NCI-H446 (cell line): ENCODE results near the gene IL23R.
A peak's percentile ranks its signal among the peaks of the same experiment; 100 is the strongest.

Source experiments
- DNase-seq, 2 experiments: peaks; one replicate each; lab custom pipeline; 2025; lab: John Stamatoyannopoulos, UW

The IL23R gene

GRCh38 chr1:67149179-67149770 is 17.0 kb upstream of the IL23R start:
- peak in 1 of 2 experiments; percentile 74 for DNase-seq

GRCh38 chr1:67150931-67151330 is 15.3 kb upstream of the IL23R start:
- DNase-seq: no peak

DNA sequence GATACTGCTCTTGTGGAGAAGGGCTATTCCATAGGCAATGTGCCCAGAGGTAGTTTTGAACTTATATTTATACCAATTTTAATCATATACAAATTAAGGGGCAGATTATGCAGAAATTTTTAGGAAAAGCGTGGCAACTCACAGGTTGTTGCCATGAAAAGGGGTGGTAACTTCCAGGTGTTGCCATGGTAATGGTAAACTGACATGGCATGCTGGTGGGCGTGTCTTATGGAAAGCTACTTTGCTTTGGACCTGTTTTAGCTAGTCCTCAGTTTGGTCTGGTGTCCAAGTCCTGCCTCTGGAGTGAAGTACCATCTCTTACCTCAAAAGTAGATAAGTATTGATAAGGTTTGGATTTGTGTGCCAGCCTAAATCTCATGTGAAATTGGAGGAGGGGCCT is 7.9 kb upstream of the IL23R start:
- DNase-seq: no peak

DNA sequence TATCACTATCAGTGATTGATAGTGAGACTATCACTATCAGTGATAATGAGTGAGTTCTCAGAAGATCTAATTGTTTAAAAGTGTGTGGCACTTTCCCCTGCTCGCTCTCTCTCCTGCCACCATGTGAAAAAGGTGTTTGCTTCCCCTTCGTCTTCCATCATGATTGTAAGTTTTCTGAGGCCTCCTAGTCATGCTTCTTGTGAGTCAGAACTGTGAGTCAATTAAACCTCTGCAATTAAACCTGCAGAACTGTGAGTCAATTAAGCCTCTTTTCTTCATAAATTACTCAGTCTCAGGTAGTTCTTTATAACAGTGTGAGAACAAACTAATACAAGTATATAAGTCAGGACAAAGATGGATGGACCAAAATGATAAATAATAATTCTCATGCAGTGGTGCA is 7.0 kb upstream of the IL23R start:
- no peak for DNase-seq

GRCh38 chr1:67162954-67163353 is 3.3 kb upstream of the IL23R start:
- DNase-seq: no peak

DNA sequence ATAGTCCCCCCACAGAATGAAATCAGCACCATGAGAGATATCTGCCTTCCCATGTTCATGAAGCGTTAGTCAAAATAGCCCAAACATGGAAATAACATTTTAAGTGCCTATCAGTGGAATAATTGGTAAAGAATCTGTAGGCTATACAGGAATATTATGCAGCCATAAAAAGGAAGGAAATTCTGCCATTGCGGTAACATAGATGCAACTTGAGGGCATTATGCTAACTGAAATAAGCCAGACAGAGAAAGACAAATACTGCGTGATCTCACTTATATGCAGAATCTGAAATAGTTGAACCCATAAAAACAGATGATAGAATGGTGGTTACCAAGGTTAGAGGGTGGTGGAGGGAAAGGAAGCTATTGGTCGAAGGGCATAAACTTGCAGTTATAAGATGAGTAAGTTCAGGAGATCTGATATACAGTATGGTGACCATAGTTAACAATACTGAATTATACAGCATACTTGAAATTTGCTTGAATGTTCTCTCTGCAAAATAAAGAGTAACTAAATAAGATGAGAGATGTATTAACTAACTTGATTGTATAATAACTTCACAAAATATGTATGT is 699 bp upstream of the IL23R start:
- DNase-seq: no peak

DNA sequence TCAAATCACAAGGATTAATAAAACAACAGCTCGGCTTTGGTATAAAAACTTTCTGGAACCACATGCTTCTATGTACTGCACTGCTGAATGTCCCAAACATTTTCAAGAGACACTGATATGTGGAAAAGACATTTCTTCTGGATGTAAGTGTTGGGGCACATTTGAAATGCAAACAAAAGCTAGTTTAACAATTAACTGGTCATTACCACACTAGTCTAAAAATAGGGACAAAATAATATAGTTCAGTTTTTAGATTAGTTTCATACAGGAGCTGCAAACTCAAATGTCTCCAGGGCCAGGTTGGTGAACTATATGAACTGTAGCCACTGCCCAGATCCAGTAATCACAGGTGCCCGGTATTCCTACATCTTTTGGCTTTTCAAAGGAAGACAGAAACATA is 3.2 kb downstream of the IL23R start:
- DNase-seq: no peak

GRCh38 chr1:67169932-67170331 is 3.7 kb downstream of the IL23R start:
- no peak for DNase-seq

DNA sequence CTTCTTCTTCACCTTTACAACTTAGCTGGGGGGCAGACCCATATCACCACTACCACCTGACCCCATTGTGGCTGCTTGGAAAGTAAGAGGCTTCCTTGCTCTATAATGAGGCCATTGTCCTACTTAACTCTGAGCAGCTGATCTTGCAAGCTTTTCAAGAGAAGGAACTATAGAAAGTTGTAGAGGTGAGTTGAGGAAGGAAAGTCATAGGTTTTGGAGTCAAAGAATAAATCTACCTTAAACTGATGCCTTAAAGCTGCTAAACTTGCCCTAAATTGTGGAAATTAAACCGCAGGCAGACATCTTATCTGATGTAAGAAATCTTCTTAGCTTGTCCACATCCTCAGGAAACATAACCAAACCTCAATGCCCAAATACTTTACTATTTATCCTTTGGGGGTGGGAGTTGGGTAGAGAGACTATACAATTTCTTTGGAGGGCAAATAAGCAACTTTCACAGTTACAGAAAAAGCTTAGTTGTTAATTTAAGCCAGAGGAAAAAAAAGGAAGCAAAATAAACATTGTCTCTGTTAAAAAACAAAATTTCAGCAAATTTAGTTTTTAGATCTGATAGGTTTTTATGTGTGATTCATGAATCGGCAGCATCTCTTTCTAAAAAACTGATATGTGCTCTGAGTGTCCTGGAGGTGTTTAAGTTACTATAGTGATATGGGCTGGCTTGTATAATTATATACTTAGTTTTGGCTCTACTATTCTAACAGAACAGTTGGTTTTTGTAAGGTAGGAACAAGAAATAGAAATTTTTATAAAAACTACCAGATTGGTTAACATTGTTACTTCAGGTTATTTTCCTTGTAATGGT is 4.7 kb downstream of the IL23R start:
- no peak for DNase-seq

- DNase-seq: no peak
Observed at GRCh38 chr1:67171574-67171955, 5.3 kb downstream of the IL23R start.

GRCh38 chr1:67171978-67172377 is 5.7 kb downstream of the IL23R start:
- no peak for DNase-seq

DNA sequence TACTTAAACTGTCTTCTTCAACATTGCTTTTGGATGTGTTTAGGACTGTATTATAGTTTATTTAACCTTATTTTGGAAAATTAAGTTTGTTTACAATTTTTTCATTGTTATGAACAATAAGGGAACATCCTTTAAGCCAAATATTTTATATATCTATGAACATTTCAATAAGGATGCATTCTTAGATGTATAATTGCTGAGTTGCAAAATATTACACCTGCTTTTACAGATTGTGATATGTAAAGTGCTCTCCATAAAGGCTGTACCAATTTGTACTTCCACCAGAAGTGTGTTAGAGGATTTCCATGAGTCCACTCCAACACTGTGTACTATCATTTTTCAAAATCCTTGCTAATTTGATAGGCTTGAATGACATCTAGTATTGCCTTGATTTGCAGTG is 7.7 kb downstream of the IL23R start:
- DNase-seq: no peak

- no peak for DNase-seq
Observed at GRCh38 chr1:67174716-67175284, 8.5 kb downstream of the IL23R start.

DNA sequence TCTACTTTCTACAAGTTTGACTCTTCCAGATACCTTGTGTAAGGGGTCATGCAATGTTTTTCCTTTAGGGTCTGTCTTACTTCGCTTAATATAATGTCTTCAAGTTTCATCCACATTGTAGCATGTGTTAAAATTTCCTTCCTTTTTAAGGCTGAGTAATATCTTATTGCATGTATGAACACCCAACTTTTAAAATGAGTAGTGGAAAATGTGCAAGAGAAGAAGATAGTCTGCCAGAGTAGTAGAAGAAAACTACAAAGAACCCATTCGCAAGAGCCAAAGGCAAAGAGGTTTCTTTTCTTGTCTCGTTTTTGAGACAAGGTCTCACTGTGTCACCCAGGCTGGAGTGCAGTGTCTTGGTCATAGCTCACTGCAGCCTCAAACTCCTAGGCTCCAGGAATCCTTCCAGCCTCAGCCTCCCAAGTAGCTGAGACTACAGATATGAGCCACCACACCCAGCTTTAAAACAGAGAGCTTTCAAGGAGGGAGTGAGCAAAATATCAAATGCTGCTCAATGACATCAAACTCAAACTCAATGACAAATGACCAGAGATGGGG is 9.4 kb downstream of the IL23R start:
- DNase-seq: no peak

GRCh38 chr1:67184838-67185421 is 18.7 kb downstream of the IL23R start:
- DNase-seq: no peak

GRCh38 chr1:67188137-67188536 is 21.9 kb downstream of the IL23R start:
- no peak for DNase-seq

DNA sequence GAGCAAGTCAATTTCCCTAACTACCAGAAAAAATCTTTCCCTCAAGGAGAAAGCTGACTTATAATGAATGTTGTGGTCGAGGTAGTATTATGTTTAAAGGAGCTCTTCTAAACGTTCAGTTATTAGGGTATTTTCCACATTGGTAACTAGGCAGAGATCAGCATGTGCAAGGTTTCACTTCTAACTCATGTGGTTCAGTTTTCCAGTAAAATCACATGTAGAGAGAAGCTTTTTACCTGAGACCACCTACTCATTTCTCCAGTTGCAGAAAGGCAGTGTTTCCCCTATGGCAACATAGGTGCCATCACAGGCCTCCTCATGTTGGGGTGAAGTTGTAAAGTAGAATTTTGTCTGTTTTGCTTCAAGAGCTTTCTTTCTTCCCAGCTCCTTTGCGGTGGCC is 23.7 kb downstream of the IL23R start:
- no peak for DNase-seq

- DNase-seq: no peak
Observed at GRCh38 chr1:67190410-67190809, 24.2 kb downstream of the IL23R start.

DNA sequence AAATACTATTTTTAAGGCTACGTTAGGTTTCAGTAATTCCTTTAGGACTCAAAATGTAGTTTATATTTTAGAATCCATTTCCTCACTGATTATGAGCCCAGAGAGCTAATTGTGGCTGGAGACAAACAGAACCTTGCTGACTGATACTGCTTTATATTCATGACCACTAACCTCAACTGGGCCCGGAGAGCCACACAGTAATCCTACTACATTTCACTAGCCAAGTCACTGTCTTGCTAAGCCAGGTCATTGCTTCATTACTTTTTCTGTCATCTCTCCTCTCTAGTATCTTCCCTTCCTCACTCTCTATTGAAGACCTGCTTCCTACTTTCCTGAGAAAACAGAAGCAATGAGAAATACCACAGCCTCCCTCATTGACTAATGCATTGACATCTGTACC is 24.7 kb downstream of the IL23R start:
- no peak for DNase-seq

DNA sequence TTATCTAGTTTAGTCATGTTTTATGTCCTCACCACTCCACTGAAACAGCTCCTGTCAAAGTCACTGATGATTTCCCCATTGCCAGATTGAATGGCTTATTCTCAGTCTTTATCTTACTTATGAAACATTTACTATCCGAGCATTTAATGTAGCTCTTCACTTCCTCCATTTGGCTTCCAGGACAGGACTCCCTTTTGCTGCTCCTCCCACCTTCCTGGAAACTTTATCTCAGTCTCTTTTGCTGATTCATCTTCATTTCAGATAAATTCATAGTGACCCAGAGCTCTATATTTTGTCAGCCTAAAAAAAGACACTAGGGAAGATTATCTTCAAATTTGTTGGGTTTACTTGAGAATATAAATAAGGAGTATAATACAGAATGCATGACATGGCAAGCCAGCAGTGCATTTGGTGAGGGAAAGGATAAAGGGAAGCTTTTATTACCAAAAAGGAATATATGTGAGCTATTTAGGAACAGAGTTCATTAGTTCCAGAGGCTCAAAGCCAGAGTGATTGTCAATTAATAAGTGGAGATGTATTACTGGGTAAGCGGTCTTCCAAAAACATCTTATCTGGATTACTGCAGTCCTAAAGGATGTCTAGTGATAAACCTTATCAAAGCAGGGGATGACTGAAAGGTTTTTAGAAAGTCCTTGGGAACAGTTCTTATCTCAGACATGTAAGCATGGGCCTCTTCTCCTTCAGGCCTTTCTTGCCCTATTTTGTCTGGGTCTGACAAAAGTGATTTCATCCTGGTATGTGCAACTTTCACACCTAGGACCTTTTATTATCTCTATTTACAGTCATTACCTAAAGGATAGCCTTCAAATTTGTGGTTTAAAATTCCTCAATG is 25.6 kb downstream of the IL23R start:
- DNase-seq: no peak

DNA sequence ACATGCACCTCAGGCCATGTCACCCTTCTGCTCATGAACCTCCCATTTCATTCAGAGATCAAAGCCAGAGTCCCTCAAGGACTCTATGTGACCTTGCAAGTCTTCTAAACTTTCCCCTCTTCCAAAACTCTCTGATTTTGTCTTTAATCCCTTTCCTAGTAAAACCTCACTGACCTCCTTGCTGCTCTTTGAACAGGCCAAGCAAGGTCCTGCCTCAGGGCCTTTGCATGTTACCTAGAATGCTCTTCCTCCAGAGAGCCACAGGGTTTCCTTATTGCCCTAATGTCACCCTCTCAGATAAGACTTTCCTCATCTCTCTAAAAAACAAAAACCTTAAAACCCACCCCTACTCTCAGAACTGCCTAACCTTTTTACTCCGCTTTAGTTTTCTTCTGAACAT is 26.6 kb downstream of the IL23R start:
- no peak for DNase-seq

DNA sequence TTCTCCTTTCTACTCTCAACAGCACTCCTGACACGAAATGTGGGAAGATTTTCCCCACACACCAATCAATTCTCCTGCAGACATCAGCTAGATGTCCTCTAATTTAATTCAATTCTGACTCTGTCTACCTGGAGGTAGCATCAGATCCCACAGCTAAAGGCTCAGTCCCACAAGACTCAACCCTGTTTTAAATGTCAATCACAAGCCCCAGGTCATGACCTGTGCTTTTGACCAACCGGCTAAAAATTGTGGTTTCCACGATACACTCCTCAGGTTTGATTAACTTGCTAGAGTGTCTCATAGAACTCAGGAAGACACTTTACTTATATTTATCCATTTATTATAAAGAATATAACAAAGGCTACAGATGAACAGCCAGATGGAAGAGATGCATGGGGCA is 27.4 kb downstream of the IL23R start:
- no peak for DNase-seq
